HT1080 (cell line): Measurements from ENCODE around the gene TTI1. TPM values are rescaled to one million over a fixed set of nuclear protein-coding genes. Genes with fewer than 3 reads are reported as not detected.

Source experiments
- DNase-seq: peaks from one replicate; pipeline ENCODE4 v3.0.0-alpha.2; 2015; ENCODE audit warnings: low read depth
- total RNA-seq: library from RNA; depleted of rRNA; stranded (reverse); fragments of >200 nt; shearing (Covaris generic); gene quantifications from 2 replicates; pipeline ENCODE4 v1.2.3, GENCODE V29; 2014

The TTI1 gene
- total RNA-seq, 1 experiment from 2014 or later: 27.3 TPM

- DNase-seq: peak; percentile 40
These were observed 43.5 kb downstream of the TTI1 start for GRCh38 chr20:37989601-37990295.

- no peak for DNase-seq
These were observed 44.8 kb downstream of the TTI1 start for GRCh38 chr20:37988306-37988954.

- no peak for DNase-seq
These were observed 45.5 kb downstream of the TTI1 start for GRCh38 chr20:37987602-37988290.

- no peak for DNase-seq
These were observed 46.2 kb downstream of the TTI1 start for GRCh38 chr20:37986873-37987601.

- no peak for DNase-seq
These were observed 47.0 kb downstream of the TTI1 start for GRCh38 chr20:37986044-37986858.

GRCh38 chr20:37984018-37984785, 49.1 kb downstream of the TTI1 start:
- no peak for DNase-seq

GRCh38 chr20:37983286-37983685, 50.0 kb downstream of the TTI1 start:
- DNase-seq: no peak

- DNase-seq: no peak
These were observed 51.7 kb downstream of the TTI1 start for GRCh38 chr20:37981568-37981967.

- no peak for DNase-seq
These were observed 52.4 kb downstream of the TTI1 start for GRCh38 chr20:37980876-37981275.

- DNase-seq: no peak
These were observed 52.9 kb downstream of the TTI1 start for GRCh38 chr20:37980383-37980782.

GRCh38 chr20:37979021-37979985, 54.0 kb downstream of the TTI1 start:
- DNase-seq: no peak

- no peak for DNase-seq
These were observed 55.5 kb downstream of the TTI1 start for GRCh38 chr20:37977786-37978185.

- no peak for DNase-seq
These were observed 55.9 kb downstream of the TTI1 start for GRCh38 chr20:37977338-37977737.

GRCh38 chr20:37976887-37977286, 56.4 kb downstream of the TTI1 start:
- no peak for DNase-seq

- DNase-seq: no peak
These were observed 60.0 kb downstream of the TTI1 start for GRCh38 chr20:37973059-37973910.

GRCh38 chr20:37972256-37973058, 60.8 kb downstream of the TTI1 start:
- DNase-seq: no peak

GRCh38 chr20:37971561-37972127, 61.6 kb downstream of the TTI1 start:
- no peak for DNase-seq
